Cerebellar nuclear complex (tissue), 1 donor: ENCODE results near the gene FER.
"Not testable (repeated sequence)": the region's sequence is repeated elsewhere in the genome, so short reads cannot be mapped to it uniquely, and the experiment has no call there.

Source experiments
- DNase-seq, 2 experiments: peaks; one replicate each; lab custom pipeline; 2025; lab: John Stamatoyannopoulos, UW

FER gene

DNA sequence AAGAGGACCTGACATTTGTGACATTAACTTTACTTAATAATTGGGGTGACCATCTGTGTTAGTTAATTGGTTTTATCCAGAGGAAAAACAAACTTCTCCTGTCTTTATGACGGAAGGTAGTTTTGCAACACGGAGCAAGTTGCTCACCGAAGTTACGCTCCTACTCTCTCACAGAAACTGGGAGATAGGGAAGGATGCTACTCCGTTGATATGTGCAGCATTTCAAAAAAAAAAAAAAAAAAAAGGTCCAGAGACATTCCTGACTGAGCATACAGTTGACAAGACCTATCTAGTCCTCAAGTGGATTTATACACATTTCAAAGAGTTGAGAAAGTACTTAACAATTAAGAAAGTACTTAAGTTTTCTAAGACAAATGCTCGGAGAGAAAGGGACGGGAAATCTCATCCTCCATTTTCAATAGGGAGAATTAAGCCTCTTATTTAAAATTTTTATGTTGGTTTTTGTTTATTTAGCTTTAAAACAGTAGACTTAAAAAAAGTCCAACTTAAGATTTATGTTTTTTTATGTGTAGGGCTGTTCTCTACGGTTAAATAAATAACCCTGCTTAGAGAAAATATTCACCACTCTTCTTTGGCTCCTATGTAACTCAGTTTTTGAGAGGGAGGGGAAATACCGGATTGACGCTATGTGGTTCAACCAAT, 455 bp upstream of the FER start:
- DNase-seq, result no peak

DNA sequence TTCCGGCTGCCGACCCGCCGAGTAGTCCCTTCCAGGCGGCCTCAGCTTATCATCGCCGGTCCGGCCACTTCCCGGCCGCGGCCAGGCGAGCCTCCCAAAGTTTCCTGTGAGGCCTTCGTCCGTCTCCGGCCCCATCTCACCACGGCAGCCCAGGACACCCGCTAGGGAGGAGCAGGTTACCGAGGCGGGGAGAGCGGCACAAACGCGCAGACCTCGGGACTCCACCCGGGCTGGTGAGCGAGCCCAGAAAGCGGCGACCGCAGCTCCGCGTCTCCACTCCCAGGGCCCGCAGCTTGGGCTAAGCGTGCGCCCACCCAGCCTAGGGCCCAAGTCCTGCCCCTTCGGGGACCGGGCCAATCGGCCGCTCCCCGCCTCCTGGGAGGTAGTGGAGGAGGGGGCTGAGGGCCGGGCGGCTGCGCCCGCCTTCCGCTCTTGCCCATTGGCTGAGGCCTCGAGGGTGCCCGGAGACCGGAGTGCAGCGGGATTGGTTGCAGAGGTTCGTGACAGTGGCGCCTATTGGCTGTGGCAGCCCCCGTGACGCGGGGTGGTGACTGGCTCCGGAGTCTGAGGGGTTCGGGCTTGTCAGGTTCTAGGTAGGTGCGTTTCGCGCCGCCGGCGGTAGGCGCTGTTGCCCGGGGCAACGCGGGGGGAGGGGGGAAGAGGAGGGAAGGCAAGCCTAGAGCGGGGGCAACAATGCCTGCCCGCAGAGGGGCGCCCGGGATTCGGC, 867 bp downstream of the FER start:
- peak; percentile 87 to 99 for DNase-seq

- no peak for DNase-seq
Observed at GRCh38 chr5:108749128-108749861, 1.6 kb downstream of the FER start.

- no peak for DNase-seq
Observed at GRCh38 chr5:108753331-108753730, 5.6 kb downstream of the FER start.

DNA sequence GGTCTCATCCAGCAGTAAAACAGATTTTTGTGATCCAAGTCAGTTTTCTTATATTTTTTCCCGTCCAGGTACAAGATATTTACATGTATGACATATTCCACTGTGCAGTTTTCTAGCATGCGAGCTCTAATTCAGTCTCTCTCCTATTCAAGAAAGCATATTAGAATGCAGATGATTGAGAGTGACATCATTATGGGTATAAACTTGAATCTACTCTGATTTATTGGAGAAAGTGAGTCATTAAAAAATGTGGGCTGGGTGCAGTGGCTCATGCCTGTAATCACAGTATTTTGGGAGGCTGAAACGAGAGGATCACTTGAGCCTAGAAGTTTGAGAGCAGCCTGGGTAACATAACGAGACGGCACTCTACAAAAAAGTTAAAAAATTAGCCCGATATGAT, 6.2 kb downstream of the FER start:
- no peak for DNase-seq

DNA sequence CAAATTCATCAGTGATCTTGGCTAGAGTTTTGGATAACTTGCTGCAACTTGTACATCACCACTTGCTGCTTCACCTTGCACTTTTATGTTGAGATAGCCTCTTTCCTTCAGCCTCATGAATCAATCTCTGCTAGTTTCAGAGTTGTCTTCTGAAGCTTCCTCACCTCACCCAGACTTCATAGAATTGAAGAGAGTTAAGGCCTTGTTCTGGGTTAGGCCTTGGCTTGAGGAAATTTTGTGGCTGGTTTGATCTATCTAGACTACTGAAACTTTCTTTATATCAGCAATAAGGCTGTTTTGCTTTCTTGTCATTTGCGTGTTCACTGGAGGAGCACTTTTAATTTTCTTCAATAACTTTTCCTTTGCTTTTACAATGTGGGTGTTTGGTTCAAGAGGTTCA, 12.8 kb downstream of the FER start:
- DNase-seq, result no peak

GRCh38 chr5:108762660-108763059, 15.0 kb downstream of the FER start:
- DNase-seq, result no peak

DNA sequence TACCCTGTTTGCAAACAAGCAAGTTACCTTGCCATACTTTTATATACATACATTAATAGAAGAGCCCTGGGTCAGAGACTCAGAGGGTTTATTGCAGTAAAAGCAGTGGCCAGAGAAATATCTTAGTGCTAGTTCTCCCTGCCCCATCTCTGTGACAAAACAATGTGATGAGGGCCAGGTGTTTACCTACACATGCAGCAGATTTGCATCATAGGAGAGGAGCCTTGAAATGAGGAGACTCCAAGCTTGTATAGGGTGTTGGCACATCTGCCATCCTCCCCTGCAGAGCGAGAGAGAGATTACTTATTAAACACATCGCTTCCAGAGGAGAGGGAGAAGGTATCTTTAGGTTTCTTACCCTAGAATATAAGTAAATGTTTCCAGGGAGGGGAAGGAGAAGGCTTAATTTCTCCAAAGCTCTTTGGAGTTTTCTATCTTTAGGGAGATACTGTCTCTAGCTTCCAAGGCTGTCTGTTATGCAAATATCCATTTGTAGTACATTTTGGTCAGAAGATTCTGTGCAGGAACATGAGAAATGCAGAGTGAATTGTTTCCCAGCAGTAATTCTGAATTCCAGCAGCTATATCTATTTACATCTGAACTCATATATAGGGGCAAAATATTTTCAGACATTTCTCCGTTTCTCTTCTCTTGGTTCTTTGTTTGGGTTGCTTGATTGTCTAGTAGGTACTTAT, 15.7 kb downstream of the FER start:
- no peak for DNase-seq

GRCh38 chr5:108765647-108766046, 17.9 kb downstream of the FER start:
- no peak for DNase-seq

GRCh38 chr5:108766916-108767315, 19.2 kb downstream of the FER start:
- not testable (repeated sequence) for DNase-seq

- DNase-seq, result no peak
Observed at GRCh38 chr5:108769352-108769751, 21.7 kb downstream of the FER start.

DNA sequence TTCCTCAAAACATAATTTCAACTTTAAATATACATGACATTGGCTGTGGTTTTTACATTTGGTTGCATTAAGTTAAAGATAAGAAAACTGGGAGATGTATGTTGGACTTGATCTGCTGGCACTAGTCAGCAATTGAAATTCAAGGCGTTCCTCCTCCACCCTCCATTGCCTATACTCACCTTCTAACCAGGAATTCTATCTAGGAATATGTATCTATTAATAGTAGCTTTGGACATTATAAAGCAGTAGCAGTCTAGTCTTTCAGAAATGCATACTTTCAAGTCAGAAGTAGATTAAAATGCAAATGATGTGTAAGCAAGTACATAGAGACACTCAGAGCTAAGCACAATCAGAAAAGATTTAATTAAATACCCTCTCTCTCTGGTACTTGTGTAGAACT, 24.9 kb downstream of the FER start:
- DNase-seq, result no peak

GRCh38 chr5:108773330-108773729, 25.6 kb downstream of the FER start:
- DNase-seq, result no peak

- DNase-seq, result not testable (repeated sequence)
Observed at GRCh38 chr5:108774079-108774478, 26.4 kb downstream of the FER start.

DNA sequence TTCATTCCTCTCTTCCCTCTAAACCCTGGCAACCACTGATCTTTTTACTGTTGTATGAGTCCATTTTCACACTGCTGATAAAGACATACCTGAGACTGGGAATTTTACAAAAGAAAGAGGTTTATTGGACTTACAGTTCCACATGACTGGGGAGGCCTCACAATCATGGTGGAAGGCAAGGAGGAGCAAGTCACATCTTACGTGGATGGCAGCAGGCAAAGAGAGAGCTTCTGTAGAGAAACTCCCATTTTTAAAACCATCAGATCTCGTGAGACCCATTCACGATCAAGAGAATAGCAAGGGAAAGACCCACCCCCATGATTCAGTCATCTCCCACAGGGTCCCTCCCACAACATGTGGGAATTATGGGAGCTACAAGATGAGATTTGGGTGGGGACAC, 29.9 kb downstream of the FER start:
- not testable (repeated sequence) for DNase-seq

DNA sequence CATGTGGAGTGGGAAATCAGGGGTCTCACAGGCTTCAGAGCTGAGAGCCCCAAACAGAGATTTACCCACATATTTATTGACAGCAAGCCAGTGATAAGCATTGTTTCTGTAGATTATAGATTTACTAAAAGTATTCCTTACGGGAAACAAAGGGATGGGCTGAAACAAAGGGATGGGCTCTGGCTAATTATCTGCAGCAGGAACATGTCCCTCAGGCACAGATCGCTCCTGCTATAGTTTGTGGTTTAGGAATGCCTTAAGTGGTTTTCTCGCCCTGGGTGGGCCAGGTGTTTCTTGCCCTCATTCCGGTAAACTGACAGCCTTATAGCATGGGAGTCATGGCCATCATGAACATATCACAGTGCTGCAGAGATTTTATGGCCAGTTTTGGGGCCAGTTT, 36.9 kb downstream of the FER start:
- DNase-seq, result not testable (repeated sequence)

- DNase-seq, result no peak
Observed at GRCh38 chr5:108786806-108787483, 39.2 kb downstream of the FER start.

DNA sequence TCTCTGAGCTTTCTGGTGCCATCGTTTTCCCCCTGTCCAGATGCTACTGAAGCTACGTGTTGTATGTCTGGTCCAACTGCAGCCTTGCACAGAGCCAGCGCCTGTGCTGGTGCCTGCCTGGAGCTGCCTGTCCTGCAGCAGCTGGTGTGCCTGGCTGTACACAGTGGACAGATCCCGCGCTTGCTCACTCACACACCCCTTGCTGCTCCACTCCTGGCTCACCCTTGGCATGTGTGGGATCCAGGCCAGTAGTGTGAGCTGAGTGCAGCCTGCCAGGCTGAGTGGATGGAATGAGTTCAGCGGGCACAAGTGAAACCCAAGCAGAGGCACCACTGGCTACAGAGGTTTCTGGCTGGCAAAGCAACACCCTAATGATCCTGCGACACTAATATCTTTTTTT, 40.4 kb downstream of the FER start:
- DNase-seq, result peak; percentile 21 to 59

DNA sequence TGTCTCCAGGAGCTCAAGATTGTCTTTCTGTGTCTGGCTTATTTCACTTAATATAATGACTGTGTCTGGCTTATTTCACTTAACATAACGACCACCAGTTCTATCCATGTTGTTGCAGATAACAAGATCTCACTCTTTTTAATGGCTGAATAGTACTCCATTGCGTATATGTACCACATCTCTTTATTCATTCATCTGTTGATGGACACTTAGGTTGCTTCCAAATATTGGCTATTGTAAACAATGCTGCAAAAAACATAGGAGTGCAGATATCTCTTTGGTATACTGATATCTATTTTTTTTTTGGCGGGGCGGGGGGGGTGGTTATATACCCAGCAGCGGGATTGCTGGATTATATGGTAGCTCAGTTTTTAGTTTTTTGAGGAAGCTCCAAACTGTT, 45.5 kb downstream of the FER start:
- DNase-seq, result no peak

DNA sequence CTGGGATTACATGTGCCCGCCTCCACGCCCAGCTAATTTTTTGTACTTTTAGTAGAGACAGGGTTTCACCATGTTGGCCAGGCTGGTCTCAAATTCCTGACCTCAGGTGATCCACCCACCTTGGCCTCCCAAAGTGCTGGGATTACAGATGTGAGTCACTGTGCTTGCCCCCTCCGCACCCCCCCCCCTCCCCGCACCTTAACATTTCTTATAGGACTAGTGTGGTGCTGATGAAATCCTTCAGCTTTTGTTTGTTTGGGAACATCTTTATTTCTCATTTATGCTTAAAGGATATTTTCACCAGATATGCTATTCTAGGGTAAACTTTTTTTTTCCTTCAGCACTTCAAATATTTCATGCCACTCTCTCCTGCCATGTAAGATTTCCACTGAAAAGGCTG, 46.7 kb downstream of the FER start:
- not testable (repeated sequence) for DNase-seq

GRCh38 chr5:108797396-108797795, 49.7 kb downstream of the FER start:
- DNase-seq, result no peak

- DNase-seq, result no peak
Observed at GRCh38 chr5:108797986-108798385, 50.3 kb downstream of the FER start.
